GM10266 (cell line): ENCODE results near the gene CHMP4A.

Experiments
- DNase-seq: peaks from one replicate; pipeline ENCODE4 v3.0.0; 2012; ENCODE audit errors: extremely low spot score
- TF ChIP-seq, protein P1 (sequence below): IDR thresholded peaks from 2 replicates; pipeline ENCODE4 v1.5.1; 2012; ENCODE audit warnings: mild to moderate bottlenecking, low read depth; ENCODE audit not compliant: control insufficient read depth, insufficient read depth; ENCODE audit errors: missing control alignments

CHMP4A gene

DNA sequence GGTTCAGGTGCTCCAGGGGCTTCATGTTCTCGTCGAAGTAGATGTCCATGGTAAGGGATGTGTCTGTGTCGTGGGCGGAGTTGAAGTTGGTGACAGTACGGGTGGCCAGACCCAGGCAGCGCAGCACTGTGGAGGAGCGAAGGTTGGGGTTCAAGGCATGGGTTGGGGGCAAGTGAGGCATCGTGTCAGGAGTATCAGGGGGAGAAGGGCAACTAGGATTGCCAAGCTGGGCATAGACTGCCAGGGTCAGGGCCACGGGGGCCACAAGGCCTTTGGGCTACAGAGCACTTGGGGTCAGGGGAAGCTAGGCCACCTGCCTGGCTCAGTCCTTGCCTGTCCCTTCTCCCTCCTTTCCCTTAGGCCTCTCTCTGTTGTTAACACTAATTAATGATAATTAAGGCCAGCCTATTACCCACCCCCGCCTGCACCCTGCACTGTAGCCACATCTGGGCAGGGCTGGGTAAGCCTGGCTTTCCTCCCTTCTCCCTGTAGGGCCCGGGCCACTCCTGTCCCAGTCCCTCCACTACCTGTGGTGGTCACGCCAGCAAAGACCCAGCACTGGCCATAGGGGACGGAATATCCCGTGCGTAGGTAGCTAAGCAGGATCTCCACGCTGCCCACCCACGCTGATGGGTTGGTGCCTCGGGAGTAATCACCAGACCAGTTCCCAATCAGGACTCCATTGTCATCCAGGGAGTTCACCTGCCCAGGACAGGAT, 45.4 kb upstream of the CHMP4A start:
- TF ChIP-seq, protein P1, sequence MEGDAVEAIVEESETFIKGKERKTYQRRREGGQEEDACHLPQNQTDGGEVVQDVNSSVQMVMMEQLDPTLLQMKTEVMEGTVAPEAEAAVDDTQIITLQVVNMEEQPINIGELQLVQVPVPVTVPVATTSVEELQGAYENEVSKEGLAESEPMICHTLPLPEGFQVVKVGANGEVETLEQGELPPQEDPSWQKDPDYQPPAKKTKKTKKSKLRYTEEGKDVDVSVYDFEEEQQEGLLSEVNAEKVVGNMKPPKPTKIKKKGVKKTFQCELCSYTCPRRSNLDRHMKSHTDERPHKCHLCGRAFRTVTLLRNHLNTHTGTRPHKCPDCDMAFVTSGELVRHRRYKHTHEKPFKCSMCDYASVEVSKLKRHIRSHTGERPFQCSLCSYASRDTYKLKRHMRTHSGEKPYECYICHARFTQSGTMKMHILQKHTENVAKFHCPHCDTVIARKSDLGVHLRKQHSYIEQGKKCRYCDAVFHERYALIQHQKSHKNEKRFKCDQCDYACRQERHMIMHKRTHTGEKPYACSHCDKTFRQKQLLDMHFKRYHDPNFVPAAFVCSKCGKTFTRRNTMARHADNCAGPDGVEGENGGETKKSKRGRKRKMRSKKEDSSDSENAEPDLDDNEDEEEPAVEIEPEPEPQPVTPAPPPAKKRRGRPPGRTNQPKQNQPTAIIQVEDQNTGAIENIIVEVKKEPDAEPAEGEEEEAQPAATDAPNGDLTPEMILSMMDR = no peak
- no peak for DNase-seq

DNA sequence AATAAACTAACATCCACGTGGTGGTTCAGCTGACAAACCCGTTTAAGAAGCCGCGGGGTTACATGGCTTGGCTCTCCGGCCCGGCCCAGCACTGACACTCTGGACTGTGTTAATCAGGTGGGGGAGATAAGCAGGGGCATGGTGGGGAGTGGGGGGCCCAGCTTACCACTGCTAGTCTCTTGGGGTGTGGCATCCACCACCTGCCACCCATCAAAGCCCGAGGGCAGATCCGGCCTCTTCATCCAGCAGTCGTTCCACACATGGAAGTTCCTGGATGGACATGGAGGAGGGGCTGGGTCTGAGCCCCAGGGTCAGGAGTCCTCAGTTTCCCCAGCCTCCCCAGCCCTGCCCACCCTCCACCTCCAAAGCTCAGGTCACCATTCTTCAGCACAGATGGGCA, 44.8 kb upstream of the CHMP4A start:
- no peak for DNase-seq
- TF ChIP-seq, protein P1 = no peak

DNA sequence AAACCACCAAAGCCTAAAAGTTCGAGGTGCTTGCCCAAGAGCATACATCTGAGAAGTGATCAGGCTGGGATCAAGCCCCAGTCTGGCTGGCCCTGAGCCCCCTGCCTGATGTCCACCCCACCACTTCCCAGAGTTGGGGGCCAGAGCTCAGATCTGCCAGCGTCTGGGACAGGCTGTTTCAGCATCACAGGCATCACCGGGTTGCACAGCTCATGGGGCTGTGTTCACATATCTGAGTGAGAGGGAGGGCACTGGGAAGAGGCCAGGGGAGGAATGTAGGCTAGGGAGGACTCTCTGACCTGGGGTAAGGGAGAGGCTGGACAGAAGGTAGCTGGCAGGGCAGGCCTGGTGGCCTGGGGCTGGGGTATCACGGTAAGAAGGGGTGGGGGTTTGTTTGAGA, 43.7 kb upstream of the CHMP4A start:
- TF ChIP-seq, protein P1 = no peak
- DNase-seq = no peak

DNA sequence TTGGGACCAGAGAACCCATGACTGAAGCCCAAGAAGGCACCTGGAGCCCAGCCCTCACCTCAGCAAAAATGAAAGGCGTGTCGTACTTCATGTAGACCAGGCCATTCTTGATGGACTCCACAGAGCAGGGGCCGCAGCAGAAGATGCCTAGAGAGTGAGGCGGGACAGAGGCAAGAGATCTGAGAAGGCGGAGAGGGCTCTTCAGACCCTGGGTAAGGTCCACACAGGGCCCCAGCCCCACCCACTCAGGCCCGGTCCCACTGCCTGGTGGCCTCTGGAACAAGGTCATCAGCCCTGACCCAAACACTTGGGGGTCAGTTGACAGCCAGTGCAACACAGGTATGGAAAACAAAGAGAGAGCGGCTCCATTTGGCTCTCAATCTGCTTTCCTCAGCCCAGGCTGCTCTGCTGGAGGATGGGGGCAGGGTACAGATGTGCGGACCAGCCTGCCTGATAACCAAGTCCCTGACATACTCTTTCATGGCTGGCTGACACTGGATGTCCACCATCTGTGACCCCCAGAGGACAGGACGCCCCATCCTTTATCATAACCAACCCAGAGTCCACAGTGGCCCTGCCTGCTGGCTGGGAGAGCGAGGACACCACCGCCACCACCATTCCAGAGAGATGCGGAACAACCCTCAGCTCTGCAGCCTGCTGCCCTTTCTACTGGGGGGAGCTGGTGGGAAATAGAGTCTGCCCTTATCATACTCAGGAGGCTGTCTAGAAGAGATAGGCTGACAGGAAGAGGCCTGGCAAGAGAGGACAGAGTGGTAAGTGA, 42.8 kb upstream of the CHMP4A start:
- TF ChIP-seq, protein P1 = no peak
- DNase-seq = no peak

DNA sequence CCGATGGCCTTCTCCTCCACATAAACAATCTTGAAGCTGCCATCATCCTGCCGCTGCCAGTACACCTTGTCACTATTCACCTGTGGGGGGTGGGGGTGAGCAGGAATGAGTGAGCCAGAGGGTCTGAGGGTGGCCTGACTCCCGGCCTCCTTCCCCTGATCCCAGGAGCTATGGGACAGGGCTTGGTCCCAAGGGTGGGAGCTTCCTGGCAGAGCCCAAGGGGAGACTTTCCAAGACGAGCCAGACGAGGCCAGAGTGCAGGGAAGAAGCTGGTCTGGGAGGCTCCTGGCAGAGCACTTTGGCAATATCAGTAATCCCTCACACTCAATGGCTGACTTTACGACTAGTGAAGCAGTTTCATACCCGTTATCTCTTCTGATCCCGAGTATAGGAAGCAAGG, 42.1 kb upstream of the CHMP4A start:
- DNase-seq = no peak
- TF ChIP-seq, protein P1 = no peak

DNA sequence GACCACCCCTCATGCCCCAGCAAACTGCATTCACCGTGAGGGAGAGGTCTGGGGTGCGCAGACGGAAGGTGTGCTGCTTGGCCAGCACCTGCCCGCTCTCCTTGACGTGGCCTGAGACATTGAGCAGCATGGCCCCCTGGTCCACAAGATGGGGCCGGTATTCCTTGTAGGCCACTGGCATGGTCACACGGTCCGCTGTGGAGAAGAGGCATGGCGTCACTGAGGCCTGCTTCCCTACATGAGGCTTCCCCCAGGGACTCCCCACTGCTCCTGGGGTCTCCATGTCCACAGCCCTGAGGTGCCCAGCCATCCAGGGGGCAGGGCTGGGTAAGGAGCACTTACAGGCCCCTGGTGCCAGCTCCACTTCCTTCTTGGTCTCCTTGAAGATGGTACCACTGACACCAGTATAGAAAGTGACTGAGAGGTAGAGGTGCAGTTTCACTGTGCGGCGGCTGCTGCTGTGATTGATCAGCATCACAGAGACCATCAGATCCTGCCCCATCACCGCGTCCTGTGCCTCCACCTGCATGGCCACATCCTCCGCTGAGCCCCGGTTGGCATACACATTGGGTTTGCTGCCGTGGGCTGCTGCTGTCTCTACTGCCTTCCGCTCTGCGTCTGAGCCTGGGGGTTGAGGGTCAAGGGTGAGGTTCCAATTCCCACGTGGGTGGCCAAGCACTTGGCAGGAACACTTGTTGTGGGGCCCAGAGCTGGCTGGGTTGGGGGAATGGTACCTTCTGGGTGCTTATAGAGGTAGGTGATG, 41.5 kb upstream of the CHMP4A start:
- TF ChIP-seq, protein P1 = no peak
- no peak for DNase-seq
